NCI-H1436 (cell line): ENCODE results near the gene NFKBIA.
"Not testable (repeated sequence)": the region's sequence is repeated elsewhere in the genome, so short reads cannot be mapped to it uniquely, and the experiment has no call there.

Source experiments
- DNase-seq: peaks from one replicate; lab custom pipeline; 2025; lab: John Stamatoyannopoulos, UW

Gene NFKBIA

GRCh38 chr14:35408026-35408425, 3.5 kb upstream of the NFKBIA start:
- DNase-seq, result no peak

GRCh38 chr14:35407306-35407630, 2.7 kb upstream of the NFKBIA start:
- DNase-seq, result no peak

- DNase-seq, result peak; percentile 47
Observed at GRCh38 chr14:35406506-35407305, 2.2 kb upstream of the NFKBIA start.

- DNase-seq, result no peak
Observed at GRCh38 chr14:35406090-35406489, 1.5 kb upstream of the NFKBIA start.

- DNase-seq, result no peak
Observed at GRCh38 chr14:35405304-35405996, 901 bp upstream of the NFKBIA start.

- DNase-seq, result peak; percentile 91
Observed at GRCh38 chr14:35403603-35404448, 723 bp downstream of the NFKBIA start.

- no peak for DNase-seq
Observed at GRCh38 chr14:35403114-35403602, 1.4 kb downstream of the NFKBIA start.

GRCh38 chr14:35402323-35403113, 2.0 kb downstream of the NFKBIA start:
- DNase-seq, result no peak

- no peak for DNase-seq
Observed at GRCh38 chr14:35401422-35402265, 2.9 kb downstream of the NFKBIA start.

GRCh38 chr14:35400648-35401421, 3.7 kb downstream of the NFKBIA start:
- no peak for DNase-seq

- DNase-seq, result no peak
Observed at GRCh38 chr14:35399083-35399937, 5.2 kb downstream of the NFKBIA start.

- DNase-seq, result no peak
Observed at GRCh38 chr14:35398071-35398584, 6.4 kb downstream of the NFKBIA start.

GRCh38 chr14:35396610-35397009, 7.9 kb downstream of the NFKBIA start:
- not testable (repeated sequence) for DNase-seq

- no peak for DNase-seq
Observed at GRCh38 chr14:35395283-35395682, 9.3 kb downstream of the NFKBIA start.

GRCh38 chr14:35394326-35395013, 10.1 kb downstream of the NFKBIA start:
- DNase-seq, result no peak

- DNase-seq, result no peak
Observed at GRCh38 chr14:35393826-35394225, 10.7 kb downstream of the NFKBIA start.

- DNase-seq, result no peak
Observed at GRCh38 chr14:35392103-35392502, 12.4 kb downstream of the NFKBIA start.

- no peak for DNase-seq
Observed at GRCh38 chr14:35391388-35391710, 13.2 kb downstream of the NFKBIA start.
